ENCODE results near the gene BRF1.
A peak's percentile ranks its signal among the peaks of the same experiment; 100 is the strongest.
"Not testable (repeated sequence)": the region's sequence is repeated elsewhere in the genome, so short reads cannot be mapped to it uniquely, and the experiment has no call there.

Gene BRF1

GRCh38 chr14:105300542-105301102, at the start of gene BRF1:
TSS of gene BRF1 (minus strand) at chr14:105301001. CDS start at chr14:105300629, 372 bp downstream.
- peak; percentile 97 for DNase-seq

- no peak for DNase-seq
These were observed 49.2 kb upstream of the BRF1 start for GRCh38 chr14:105349992-105350391.

- no peak for DNase-seq
These were observed 48.3 kb upstream of the BRF1 start for GRCh38 chr14:105348945-105349699.

- DNase-seq = no peak
These were observed 47.6 kb upstream of the BRF1 start for GRCh38 chr14:105348169-105348944.

- DNase-seq = no peak
These were observed 46.8 kb upstream of the BRF1 start for GRCh38 chr14:105347587-105347968.

- DNase-seq = no peak
These were observed 46.2 kb upstream of the BRF1 start for GRCh38 chr14:105346876-105347586.

GRCh38 chr14:105346200-105346533, 45.4 kb upstream of the BRF1 start:
- DNase-seq = no peak

- no peak for DNase-seq
These were observed 42.4 kb upstream of the BRF1 start for GRCh38 chr14:105343194-105343593.

GRCh38 chr14:105340821-105341733, 40.3 kb upstream of the BRF1 start:
- no peak for DNase-seq

- no peak for DNase-seq
These were observed 37.4 kb upstream of the BRF1 start for GRCh38 chr14:105337966-105338741.

GRCh38 chr14:105337433-105337832, 36.6 kb upstream of the BRF1 start:
- no peak for DNase-seq

GRCh38 chr14:105336477-105337287, 35.9 kb upstream of the BRF1 start:
- no peak for DNase-seq

GRCh38 chr14:105335735-105336476, 35.1 kb upstream of the BRF1 start:
- DNase-seq = no peak

GRCh38 chr14:105335231-105335542, 34.4 kb upstream of the BRF1 start:
- not testable (repeated sequence) for DNase-seq

- no peak for DNase-seq
These were observed 33.8 kb upstream of the BRF1 start for GRCh38 chr14:105334383-105335230.

GRCh38 chr14:105333613-105334364, 33.0 kb upstream of the BRF1 start:
- DNase-seq = no peak

- no peak for DNase-seq
These were observed 32.3 kb upstream of the BRF1 start for GRCh38 chr14:105333020-105333490.

GRCh38 chr14:105332350-105332874, 31.6 kb upstream of the BRF1 start:
- DNase-seq = no peak
